LNCAP (cell line): ENCODE measurements around the gene DNMT1.

Source experiments
- TF ChIP-seq, protein P1 (sequence below): fragments of 450-650 bp; IDR thresholded peaks from 2 replicates; pipeline ENCODE4 v1.5.1; 2017; ENCODE audit warnings: mild to moderate bottlenecking

The DNMT1 gene

GRCh38 chr19:10115392-10116084 lies 79.2 kb downstream of the DNMT1 start:
- TF ChIP-seq, protein P1, sequence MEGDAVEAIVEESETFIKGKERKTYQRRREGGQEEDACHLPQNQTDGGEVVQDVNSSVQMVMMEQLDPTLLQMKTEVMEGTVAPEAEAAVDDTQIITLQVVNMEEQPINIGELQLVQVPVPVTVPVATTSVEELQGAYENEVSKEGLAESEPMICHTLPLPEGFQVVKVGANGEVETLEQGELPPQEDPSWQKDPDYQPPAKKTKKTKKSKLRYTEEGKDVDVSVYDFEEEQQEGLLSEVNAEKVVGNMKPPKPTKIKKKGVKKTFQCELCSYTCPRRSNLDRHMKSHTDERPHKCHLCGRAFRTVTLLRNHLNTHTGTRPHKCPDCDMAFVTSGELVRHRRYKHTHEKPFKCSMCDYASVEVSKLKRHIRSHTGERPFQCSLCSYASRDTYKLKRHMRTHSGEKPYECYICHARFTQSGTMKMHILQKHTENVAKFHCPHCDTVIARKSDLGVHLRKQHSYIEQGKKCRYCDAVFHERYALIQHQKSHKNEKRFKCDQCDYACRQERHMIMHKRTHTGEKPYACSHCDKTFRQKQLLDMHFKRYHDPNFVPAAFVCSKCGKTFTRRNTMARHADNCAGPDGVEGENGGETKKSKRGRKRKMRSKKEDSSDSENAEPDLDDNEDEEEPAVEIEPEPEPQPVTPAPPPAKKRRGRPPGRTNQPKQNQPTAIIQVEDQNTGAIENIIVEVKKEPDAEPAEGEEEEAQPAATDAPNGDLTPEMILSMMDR = no peak

GRCh38 chr19:10114651-10115391 lies 79.9 kb downstream of the DNMT1 start:
- TF ChIP-seq, protein P1 = no peak

- TF ChIP-seq, protein P1 = no peak
Measured at GRCh38 chr19:10113964-10114650, 80.6 kb downstream of the DNMT1 start.

DNA sequence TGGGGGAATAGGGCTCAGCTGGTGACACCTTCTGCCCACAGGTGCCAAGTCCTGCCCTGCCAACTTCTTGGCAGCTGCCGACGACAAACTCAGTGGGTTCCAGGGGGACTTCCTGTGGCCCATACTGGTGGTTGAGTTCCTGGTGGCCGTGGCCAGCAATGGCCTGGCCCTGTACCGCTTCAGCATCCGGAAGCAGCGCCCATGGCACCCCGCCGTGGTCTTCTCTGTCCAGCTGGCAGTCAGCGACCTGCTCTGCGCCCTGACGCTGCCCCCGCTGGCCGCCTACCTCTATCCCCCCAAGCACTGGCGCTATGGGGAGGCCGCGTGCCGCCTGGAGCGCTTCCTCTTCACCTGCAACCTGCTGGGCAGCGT lies 81.2 kb downstream of the DNMT1 start:
- TF ChIP-seq, protein P1 = no peak

DNA sequence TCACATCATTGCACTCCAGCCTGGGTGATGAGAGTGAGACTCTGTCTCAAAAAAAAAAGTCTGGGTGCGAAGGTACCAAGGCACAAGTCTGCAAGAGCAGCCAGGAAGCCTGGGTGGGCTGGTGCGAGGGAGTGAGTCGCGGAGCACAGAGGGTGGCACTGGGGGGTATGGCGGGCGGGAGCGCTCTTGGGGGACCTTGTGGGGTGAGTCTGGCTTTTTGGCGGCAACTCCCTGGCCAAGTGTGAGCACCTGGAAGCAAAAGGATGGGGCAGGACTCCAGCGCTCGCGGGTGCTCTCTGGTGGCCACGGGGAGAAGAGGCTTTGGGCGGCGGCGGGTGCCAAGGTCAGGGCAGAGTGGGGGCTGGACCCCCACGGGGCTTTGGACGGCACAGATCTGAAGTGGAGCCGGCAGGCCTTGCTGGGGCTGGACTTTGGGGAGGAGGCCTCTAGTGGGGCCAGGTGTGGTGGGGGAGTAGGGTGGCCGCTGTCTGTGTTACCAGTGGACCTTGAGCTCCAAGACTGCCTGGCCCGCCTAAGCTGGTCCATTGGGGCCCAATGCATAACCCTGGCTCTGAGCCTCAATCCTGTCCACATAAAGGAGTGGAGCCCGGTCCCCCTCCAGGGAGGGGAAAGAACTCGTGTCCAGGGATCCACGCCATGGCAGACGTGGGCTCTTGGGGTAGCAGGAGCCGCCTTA lies 81.7 kb downstream of the DNMT1 start:
- TF ChIP-seq, protein P1 = peak; percentile 80

DNA sequence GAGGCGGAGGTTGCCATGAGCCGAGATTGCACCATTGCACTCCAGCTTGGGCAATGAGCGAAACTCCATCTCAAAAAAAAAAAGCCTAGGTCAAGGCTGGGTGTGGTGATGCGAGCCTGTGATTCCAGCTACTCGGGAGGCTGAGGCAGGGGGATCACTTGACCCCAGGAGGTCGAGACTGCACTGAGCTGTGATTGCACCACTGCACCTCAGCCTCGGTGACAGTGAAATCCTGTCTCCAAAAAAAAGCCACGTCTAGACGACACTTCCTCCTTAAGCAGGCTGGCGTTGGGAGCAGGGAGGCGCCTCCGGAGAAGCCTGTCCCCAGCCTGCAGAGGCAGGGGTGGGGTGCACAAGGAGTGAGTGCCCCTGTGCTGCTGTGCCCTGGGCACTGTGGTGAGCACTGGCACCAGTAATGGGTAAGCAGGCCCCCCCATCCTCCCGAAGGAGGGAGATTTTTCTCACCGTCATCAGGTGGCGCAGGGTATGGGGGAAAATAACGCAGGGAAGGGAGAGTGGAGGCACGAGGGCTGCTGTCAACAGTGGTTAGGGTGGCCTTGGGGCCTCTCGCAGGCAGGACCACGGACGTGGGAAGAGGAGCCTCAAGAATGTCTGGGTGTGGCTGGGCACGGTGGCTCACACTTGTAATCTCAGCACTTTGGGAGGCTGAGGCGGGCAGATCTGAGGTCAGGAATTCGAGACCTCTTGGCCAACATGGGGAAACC lies 82.6 kb downstream of the DNMT1 start:
- TF ChIP-seq, protein P1 = no peak

GRCh38 chr19:10111405-10111811 lies 83.3 kb downstream of the DNMT1 start, which contains the start of gene P2RY11:
P2RY11 (plus strand) TSS chr19:10111693; CDS start chr19:10111722, 29 bp downstream.
- TF ChIP-seq, protein P1 = no peak
